Neural cell (in vitro differentiated cells): ENCODE results near the gene GRPR. TPM values are rescaled to one million over a fixed set of nuclear protein-coding genes. Genes with fewer than 3 reads are reported as not detected.

Experiments used
- H2AFZ ChIP-seq: fragments of 200-600, 300-800 bp; sonication (generic), shearing (Covaris generic); 2 replicates; pipeline ENCODE4 v1.6.0; 2014; ENCODE audit warnings: low read depth, mild to moderate bottlenecking, antibody characterized with exemption, low read length, moderate library complexity
- H3F3A ChIP-seq: fragments of 200-600 bp; shearing (Covaris generic); 2 replicates; pipeline ENCODE4 v1.6.1; 2016; ENCODE audit warnings: mild to moderate bottlenecking, moderate library complexity, mixed read lengths, antibody characterized with exemption, low read length; ENCODE audit not compliant: insufficient read depth, poor library complexity, severe bottlenecking
- H3K27ac ChIP-seq: fragments of 200-600, 300-800 bp; sonication (generic), shearing (Covaris generic); 2 replicates; pipeline ENCODE4 v1.5.1; 2014; ENCODE audit warnings: mild to moderate bottlenecking, low read length, moderate library complexity
- H3K27me3 ChIP-seq: fragments of 300-800, 200-600 bp; sonication (generic), shearing (Covaris generic); 2 replicates; pipeline ENCODE4 v1.6.0; 2014; ENCODE audit warnings: mild to moderate bottlenecking, low read depth, low read length, moderate library complexity; ENCODE audit not compliant: insufficient read depth
- H3K36me3 ChIP-seq: fragments of 300-800, 200-600 bp; sonication (generic), shearing (Covaris generic); 2 replicates; pipeline ENCODE4 v1.5.1; 2014; ENCODE audit warnings: mild to moderate bottlenecking, antibody characterized with exemption, low read length, moderate library complexity; ENCODE audit not compliant: insufficient read depth
- H3K4me2 ChIP-seq: fragments of 300-800, 200-600 bp; sonication (generic), shearing (Covaris generic); 2 replicates; pipeline ENCODE4 v1.6.0; 2014; ENCODE audit warnings: mild to moderate bottlenecking, low read length
- H3K4me3 ChIP-seq: fragments of 300-800, 200-600 bp; sonication (generic), shearing (Covaris generic); 2 replicates; pipeline ENCODE4 v1.5.1; 2014; ENCODE audit warnings: mild to moderate bottlenecking, low read length, moderate library complexity
- H3K79me2 ChIP-seq: fragments of 200-600 bp; shearing (Covaris generic); replicated peaks from 2 replicates; pipeline ENCODE4 v1.6.0; 2014; ENCODE audit warnings: mild to moderate bottlenecking, low read length, moderate library complexity; ENCODE audit not compliant: insufficient read depth
- H3K9ac ChIP-seq: fragments of 300-800, 200-600 bp; sonication (generic), shearing (Covaris generic); 2 replicates; pipeline ENCODE4 v1.6.1; 2016; ENCODE audit warnings: mild to moderate bottlenecking, low read length, mixed read lengths
- H3K9me2 ChIP-seq: fragments of 200-600 bp; shearing (Covaris generic); 2 replicates; pipeline ENCODE4 v1.6.1; 2016; ENCODE audit warnings: mild to moderate bottlenecking, low read length, mixed read lengths; ENCODE audit not compliant: insufficient read depth
- H3K9me3 ChIP-seq: fragments of 200-600, 300-800 bp; sonication (generic), shearing (Covaris generic); 2 replicates; pipeline ENCODE4 v1.6.1; 2016; ENCODE audit warnings: mild to moderate bottlenecking, mixed run types, low read length, moderate library complexity, mixed read lengths
- H4K20me1 ChIP-seq: fragments of 200-600 bp; shearing (Covaris generic); 2 replicates; pipeline ENCODE4 v1.6.1; 2016; ENCODE audit warnings: mild to moderate bottlenecking, mixed run types; ENCODE audit not compliant: insufficient read depth
- EP300 ChIP-seq: fragments of 450-650 bp; conservative IDR thresholded peaks from 2 replicates; pipeline ENCODE4 v1.6.1; 2014; ENCODE audit warnings: antibody characterized with exemption, mild to moderate bottlenecking, moderate library complexity; ENCODE audit not compliant: poor library complexity, severe bottlenecking
- EZH2 ChIP-seq: fragments of 200-600, 300-800 bp; shearing (Covaris generic), sonication (generic); IDR thresholded peaks from 2 replicates; pipeline ENCODE4 v1.6.1; 2014; ENCODE audit warnings: antibody characterized with exemption, low read length, borderline replicate concordance, mild to moderate bottlenecking; ENCODE audit not compliant: insufficient read depth, poor library complexity, severe bottlenecking
- MXI1 ChIP-seq: fragments of 450-650 bp; conservative IDR thresholded peaks from 2 replicates; pipeline ENCODE4 v1.6.1; 2014; ENCODE audit warnings: antibody characterized with exemption, mild to moderate bottlenecking; ENCODE audit not compliant: poor library complexity, severe bottlenecking
- POLR2AphosphoS5 ChIP-seq: IDR thresholded peaks from 2 replicates; pipeline ENCODE4 v1.6.1; 2012
- RAD21 ChIP-seq: fragments of 450-650 bp; conservative IDR thresholded peaks from 2 replicates; pipeline ENCODE4 v1.6.1; 2014; ENCODE audit warnings: antibody characterized with exemption, mild to moderate bottlenecking, moderate library complexity
- SMC3 ChIP-seq: fragments of 450-650 bp; conservative IDR thresholded peaks from 2 replicates; pipeline ENCODE4 v1.6.1; 2014; ENCODE audit warnings: antibody characterized with exemption, mild to moderate bottlenecking, moderate library complexity; ENCODE audit not compliant: poor library complexity
- TAF1 ChIP-seq: IDR thresholded peaks from 2 replicates; pipeline ENCODE4 v1.6.1; 2012; ENCODE audit warnings: low read depth
- polyA plus RNA-seq: library from polyadenylated mRNA; depleted of rRNA; stranded (reverse); fragments of >200 nt; gene quantifications from 2 replicates; pipeline ENCODE4 v1.2.3, GENCODE V29; 2014
- TF ChIP-seq, protein P1 (sequence below): fragments of 450-650 bp; IDR thresholded peaks from 2 replicates; pipeline ENCODE4 v1.5.1; 2014; ENCODE audit warnings: antibody characterized with exemption, mild to moderate bottlenecking, moderate library complexity; ENCODE audit not compliant: poor library complexity, severe bottlenecking
- TF ChIP-seq, protein P2 (sequence below): IDR thresholded peaks from 2 replicates; pipeline ENCODE4 v1.6.1; 2012; ENCODE audit warnings: borderline replicate concordance

Gene GRPR
- polyA plus RNA-seq, 1 donor from 2014 or later: not detected

DNA sequence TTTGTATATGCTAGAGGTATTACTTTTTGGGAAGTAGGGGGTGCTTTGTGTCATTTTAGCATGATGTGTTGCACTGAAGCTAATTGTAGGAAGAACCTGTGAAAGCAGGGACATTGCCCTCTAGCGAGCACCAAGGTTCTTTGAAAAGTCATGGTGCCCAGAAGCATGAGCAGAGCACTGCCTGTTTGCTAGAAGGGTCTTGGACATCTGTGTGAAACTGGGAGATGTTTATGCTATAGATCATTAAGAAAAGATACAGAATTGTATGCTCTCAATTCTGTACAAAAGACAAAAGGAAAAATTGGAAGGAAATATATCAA, 14.7 kb downstream of the GRPR start:
- no peaks in the 10 kb centered on the region for H4K20me1 ChIP-seq
- TF ChIP-seq TAF1 (no peak), MXI1 (no peak), EP300 (no peak), SMC3 (no peak), EZH2 (no peak), RAD21 (no peak), POLR2AphosphoS5 (no peak)
- TF ChIP-seq, protein P1, sequence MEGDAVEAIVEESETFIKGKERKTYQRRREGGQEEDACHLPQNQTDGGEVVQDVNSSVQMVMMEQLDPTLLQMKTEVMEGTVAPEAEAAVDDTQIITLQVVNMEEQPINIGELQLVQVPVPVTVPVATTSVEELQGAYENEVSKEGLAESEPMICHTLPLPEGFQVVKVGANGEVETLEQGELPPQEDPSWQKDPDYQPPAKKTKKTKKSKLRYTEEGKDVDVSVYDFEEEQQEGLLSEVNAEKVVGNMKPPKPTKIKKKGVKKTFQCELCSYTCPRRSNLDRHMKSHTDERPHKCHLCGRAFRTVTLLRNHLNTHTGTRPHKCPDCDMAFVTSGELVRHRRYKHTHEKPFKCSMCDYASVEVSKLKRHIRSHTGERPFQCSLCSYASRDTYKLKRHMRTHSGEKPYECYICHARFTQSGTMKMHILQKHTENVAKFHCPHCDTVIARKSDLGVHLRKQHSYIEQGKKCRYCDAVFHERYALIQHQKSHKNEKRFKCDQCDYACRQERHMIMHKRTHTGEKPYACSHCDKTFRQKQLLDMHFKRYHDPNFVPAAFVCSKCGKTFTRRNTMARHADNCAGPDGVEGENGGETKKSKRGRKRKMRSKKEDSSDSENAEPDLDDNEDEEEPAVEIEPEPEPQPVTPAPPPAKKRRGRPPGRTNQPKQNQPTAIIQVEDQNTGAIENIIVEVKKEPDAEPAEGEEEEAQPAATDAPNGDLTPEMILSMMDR: no peak
- TF ChIP-seq, protein P2, sequence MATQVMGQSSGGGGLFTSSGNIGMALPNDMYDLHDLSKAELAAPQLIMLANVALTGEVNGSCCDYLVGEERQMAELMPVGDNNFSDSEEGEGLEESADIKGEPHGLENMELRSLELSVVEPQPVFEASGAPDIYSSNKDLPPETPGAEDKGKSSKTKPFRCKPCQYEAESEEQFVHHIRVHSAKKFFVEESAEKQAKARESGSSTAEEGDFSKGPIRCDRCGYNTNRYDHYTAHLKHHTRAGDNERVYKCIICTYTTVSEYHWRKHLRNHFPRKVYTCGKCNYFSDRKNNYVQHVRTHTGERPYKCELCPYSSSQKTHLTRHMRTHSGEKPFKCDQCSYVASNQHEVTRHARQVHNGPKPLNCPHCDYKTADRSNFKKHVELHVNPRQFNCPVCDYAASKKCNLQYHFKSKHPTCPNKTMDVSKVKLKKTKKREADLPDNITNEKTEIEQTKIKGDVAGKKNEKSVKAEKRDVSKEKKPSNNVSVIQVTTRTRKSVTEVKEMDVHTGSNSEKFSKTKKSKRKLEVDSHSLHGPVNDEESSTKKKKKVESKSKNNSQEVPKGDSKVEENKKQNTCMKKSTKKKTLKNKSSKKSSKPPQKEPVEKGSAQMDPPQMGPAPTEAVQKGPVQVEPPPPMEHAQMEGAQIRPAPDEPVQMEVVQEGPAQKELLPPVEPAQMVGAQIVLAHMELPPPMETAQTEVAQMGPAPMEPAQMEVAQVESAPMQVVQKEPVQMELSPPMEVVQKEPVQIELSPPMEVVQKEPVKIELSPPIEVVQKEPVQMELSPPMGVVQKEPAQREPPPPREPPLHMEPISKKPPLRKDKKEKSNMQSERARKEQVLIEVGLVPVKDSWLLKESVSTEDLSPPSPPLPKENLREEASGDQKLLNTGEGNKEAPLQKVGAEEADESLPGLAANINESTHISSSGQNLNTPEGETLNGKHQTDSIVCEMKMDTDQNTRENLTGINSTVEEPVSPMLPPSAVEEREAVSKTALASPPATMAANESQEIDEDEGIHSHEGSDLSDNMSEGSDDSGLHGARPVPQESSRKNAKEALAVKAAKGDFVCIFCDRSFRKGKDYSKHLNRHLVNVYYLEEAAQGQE: no peak
- no peak overlapping the region for H3K27ac ChIP-seq
- H3K9ac ChIP-seq: no peak overlapping the region
- H3K4me2 ChIP-seq: no peak overlapping the region
- H3F3A ChIP-seq: no peaks in the 10 kb centered on the region
- H3K27me3 ChIP-seq: no peaks in the 10 kb centered on the region
- H3K4me3 ChIP-seq: no peak overlapping the region
- H3K9me3 ChIP-seq: no peaks in the 10 kb centered on the region
- no peaks in the 10 kb centered on the region for H3K36me3 ChIP-seq
- H2AFZ ChIP-seq: no peak overlapping the region
- H3K9me2 ChIP-seq: no peaks in the 10 kb centered on the region
- no peaks in the 10 kb centered on the region for H3K79me2 ChIP-seq

DNA sequence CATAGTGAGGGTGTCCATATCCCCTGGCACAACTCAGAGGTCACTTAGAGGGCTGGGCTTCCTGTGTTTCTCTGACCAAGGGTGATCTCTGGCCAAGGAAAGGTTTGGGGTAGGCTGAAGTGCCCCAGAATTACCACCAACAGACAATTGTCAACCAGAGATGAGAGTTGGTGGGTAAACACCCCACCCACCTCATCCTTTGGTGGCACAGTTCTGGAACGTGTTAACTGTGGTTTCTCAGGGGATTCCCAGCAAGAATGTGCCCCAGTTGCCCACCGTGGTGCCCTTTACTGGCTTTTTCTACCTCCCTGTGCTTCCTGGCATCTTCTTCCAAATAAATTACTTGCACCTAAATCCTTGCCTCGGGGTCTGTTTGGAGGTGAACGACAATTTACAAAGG, 17.1 kb downstream of the GRPR start:
- no peaks in the 10 kb centered on the region for H3K9me3 ChIP-seq
- H3K4me2 ChIP-seq: no peak overlapping the region
- H3K9me2 ChIP-seq: no peaks in the 10 kb centered on the region
- H3K27ac ChIP-seq: no peak overlapping the region
- no peaks in the 10 kb centered on the region for H3K36me3 ChIP-seq
- H2AFZ ChIP-seq: no peak overlapping the region
- H3K4me3 ChIP-seq: no peak overlapping the region
- no peaks in the 10 kb centered on the region for H3F3A ChIP-seq
- no peaks in the 10 kb centered on the region for H3K79me2 ChIP-seq
- H3K27me3 ChIP-seq: no peaks in the 10 kb centered on the region
- no peak overlapping the region for H3K9ac ChIP-seq
- TF ChIP-seq POLR2AphosphoS5 (no peak), SMC3 (no peak), EZH2 (no peak), MXI1 (no peak), RAD21 (no peak), EP300 (no peak), TAF1 (no peak)
- TF ChIP-seq, protein P2: no peak
- TF ChIP-seq, protein P1: no peak
- H4K20me1 ChIP-seq: no peaks in the 10 kb centered on the region
